ENCODE data around the gene MAP7.

DNA sequence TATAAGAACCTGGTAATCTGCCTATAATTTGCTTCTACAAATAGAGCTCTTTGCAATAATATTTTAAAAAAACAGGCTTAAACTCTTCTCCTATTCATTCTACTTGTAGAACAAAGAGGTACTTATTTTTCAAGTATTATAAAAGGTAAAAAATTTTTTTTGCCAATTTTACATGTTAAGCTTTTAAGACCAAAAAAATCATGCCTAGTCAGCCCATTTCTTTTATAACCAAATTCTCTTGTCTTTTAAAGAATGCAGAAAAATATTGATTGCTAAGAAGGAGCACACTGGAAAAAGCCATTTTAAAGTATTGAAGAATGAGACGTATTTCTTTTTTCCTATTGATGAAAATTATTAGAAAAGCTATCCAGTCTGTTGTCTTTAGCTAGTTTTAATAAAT, 206.5 kb downstream of the MAP7 start:
- no peak for TF ChIP-seq GATA3 (IDR thresholded peaks at IDR 0.05; ENCODE audit: low read depth, low read length)
- TF ChIP-seq GATA2 (IDR thresholded peaks at IDR 0.05; ENCODE audit: low read depth, low read length) = no peak
